Fibroblast of mammary gland (primary cell): ENCODE results near the gene TSC1.

Experiments
- DNase-seq: peaks from one replicate; pipeline ENCODE4 v3.0.0-alpha.2; 2010; ENCODE audit warnings: low read depth
- H3K4me3 ChIP-seq: 2 replicates; pipeline ENCODE4 v1.5.1; 2011; ENCODE audit warnings: low read depth, mild to moderate bottlenecking, low read length, moderate library complexity; ENCODE audit not compliant: control insufficient read depth
- CTCF ChIP-seq: conservative IDR thresholded peaks from 2 replicates; pipeline ENCODE4 v1.5.1; 2011; ENCODE audit warnings: low read depth, low read length, inconsistent platforms; ENCODE audit not compliant: control insufficient read depth, insufficient read depth

The TSC1 gene

GRCh38 chr9:132878695-132879456 lies 65.5 kb downstream of the TSC1 start, which contains the start of gene SPACA9:
SPACA9 (plus strand) TSS chr9:132878898; CDS start chr9:132883948, 5,050 bp downstream.
- DNase-seq = peak; percentile 33
- TF ChIP-seq CTCF = no peak
- peak within 1 kb of the TSS; percentile 97 for H3K4me3 ChIP-seq

- H3K4me3 ChIP-seq = peak within 1 kb of the TSS; percentile 97
- peak; percentile 60 for DNase-seq
- no peak for TF ChIP-seq CTCF
These were observed 66.4 kb downstream of the TSC1 start, which contains the start of gene AK8 for GRCh38 chr9:132877824-132878694. AK8 (minus strand) TSS chr9:132878284; CDS start chr9:132878255, 29 bp downstream.

- no peak for DNase-seq
- TF ChIP-seq CTCF = no peak
- peak overlapping the region; percentile 97 for H3K4me3 ChIP-seq
These were observed 67.0 kb downstream of the TSC1 start for GRCh38 chr9:132877458-132877823.

GRCh38 chr9:132876849-132877248 lies 67.6 kb downstream of the TSC1 start:
- TF ChIP-seq CTCF = no peak
- no peak overlapping the region for H3K4me3 ChIP-seq
- no peak for DNase-seq

- TF ChIP-seq CTCF = no peak
- no peak for DNase-seq
- H3K4me3 ChIP-seq = no peak overlapping the region
These were observed 69.3 kb downstream of the TSC1 start for GRCh38 chr9:132875159-132875558.

- no peak overlapping the region for H3K4me3 ChIP-seq
- DNase-seq = no peak
- no peak for TF ChIP-seq CTCF
These were observed 71.0 kb downstream of the TSC1 start for GRCh38 chr9:132873403-132873802.
